GF-D8 (cell line): Measurements from ENCODE around the gene C6orf47.

Source experiments
- DNase-seq: peaks from one replicate; lab custom pipeline; 2025; lab: John Stamatoyannopoulos, UW

Gene C6orf47

DNA sequence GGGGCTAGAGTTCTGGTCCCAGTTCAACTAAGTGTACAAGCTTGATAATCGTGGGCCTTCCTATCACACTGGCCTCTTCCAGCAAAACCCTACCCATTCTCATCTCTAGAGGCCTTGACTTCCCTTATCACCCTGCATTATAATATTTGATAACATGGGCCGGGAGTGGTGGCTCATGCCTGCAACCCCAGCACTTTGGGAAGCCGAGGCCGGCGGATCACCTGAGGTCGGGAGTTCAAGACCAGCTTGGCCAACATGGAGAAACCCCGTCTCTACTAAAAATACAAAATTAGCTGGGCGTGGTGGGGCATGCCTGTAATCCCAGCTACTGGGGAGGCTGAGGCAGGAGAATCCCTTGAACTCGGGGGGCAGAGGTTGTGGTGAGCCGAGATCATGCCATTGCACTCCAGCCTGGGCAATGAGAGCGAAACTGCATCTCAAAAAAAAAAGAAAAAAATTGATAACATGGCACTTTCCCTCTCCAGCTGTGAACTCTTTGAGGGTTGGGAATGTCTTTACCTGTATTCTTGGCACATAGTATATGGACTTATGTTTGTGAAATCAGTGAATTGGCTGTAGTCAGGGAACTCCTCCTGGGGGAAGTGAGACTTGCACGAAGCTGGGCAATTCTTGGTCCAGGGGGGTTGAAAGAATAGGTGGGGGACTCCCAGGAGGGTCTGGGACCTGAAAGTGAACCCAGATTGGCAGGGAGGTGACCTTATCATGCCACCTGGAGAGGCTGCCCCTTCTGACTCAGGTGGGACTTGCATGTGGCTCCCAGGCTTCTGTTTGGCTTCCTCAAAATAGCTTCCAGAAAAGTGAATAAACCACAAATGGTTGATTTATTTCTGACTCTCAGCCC lies 915 bp upstream of the C6orf47 start:
- no peak for DNase-seq

DNA sequence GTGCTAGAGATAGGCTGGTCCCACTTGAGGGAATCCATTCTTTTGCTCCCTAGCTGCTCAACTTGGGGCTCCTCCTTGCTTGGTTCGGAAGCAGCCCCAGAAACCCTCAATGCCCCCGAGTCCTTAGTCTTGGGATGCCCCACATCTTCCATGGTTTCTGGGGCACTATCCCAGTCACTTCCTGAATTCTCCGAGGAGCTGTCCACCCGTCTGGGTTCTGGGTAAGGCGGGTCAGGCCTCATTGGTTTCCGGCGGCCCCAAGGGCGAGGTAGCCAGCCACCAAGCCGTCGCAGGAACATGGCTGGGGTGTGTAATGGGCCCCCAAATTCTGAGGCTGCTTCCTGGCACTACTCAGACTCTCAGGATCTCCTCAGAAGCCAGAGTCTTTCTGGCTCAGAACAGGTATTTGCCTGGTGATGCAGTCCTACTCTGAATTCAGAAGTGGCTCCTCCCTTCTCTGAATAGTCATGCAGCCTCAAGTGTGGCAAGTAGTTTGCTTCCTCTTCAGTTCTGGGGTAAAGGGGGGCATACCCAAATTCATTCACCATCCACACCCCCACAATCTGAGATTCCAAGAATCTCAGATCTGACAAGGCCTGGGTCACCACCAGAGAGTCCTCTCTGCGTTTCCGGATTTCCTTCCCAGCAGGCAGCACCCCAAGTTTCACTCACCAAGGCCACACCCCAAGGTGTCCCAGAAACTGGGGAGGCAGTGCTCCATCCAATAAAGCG lies 763 bp downstream of the C6orf47 start:
- DNase-seq, result peak; percentile 16

DNA sequence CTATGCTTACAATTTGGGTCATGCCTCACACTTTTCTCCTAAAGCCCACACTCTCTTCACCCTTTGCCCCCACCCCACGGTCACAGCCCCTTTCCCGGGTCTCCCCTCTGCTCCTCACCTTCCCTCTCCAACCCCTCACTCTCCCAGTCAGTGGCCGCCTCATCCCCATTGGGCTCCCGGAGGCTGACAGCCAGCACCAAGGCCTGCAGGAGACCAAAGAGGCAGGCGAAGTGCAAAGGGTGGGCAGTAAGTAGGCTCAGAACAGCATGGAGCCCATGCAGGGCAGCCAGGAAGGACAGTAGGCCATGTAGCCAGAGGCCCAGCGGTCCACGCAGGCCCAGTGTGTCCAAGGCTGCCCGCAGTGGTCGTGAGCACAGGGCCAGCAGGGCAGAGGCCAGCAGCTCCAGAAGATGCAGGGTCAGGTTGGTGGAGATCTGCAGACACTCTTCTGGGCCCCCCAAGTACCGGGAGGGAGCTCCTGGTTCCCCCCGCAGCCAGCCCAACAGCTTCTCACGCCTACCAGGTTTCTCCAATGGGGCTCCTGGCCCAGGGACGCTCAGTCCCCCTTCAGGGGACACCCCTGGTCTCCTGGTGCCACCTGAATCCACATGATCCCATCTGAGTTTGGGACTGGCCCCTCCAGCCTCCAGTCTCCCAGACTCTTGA lies 1.5 kb downstream of the C6orf47 start:
- DNase-seq, result no peak

DNA sequence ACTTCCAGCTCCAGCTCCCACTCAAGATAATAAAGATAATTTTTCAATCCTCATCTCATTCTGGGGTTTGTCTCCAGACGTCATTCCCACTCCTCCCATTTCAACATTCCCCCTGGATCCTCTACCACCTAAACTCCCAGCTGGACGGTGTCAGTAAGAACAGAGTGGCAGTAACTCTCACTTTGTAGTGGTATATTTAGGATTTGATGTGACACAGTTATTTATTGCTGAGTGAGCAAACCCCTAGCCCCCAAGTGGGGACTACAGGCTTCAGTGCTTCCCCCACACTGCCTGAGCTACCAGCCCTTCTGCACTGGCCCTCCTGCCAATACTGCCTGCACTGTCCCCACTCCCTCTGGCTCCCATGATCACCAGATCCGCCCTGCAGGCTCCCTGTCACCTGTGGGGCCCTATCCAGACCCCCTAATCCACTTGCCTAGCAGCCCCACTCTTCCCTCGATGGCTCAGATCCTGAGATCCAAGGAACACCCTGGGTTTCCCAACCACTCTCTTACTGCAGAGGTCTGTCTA lies 2.4 kb downstream of the C6orf47 start:
- DNase-seq, result no peak

DNA sequence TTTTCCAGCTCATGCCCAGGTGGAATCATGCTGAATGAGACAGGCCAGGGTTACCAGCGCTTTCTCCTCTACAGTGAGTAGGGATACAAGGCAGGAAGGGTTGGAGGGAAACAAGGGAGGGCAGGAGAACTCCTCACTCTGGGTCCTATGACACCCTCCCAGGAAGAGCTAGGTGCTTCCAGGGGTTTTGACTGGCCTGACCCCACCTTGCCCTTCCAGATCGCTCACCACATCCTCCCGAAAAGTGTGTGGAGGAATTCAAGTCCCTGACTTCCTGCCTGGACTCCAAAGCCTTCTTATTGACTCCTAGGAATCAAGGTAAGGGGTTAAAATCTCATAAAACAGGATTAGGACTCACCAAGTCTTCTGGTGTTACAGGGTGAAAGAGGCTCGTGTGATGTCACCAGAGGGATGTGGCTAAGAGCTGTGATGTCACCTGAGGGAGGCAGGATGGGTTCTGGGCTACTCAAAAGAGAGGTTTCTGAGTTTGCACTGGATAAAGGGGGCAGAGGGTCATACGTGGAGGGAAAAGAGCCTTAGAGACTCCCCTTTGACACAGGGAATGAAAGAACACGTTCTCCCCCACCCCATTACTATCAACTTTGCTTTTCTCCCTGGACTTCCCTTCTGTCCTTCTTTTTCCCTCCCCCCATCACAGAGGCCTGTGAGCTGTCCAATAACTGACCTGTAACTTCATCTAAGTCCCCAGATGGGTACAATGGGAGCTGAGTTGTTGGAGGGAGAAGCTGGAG lies 3.0 kb downstream of the C6orf47 start:
- no peak for DNase-seq

DNA sequence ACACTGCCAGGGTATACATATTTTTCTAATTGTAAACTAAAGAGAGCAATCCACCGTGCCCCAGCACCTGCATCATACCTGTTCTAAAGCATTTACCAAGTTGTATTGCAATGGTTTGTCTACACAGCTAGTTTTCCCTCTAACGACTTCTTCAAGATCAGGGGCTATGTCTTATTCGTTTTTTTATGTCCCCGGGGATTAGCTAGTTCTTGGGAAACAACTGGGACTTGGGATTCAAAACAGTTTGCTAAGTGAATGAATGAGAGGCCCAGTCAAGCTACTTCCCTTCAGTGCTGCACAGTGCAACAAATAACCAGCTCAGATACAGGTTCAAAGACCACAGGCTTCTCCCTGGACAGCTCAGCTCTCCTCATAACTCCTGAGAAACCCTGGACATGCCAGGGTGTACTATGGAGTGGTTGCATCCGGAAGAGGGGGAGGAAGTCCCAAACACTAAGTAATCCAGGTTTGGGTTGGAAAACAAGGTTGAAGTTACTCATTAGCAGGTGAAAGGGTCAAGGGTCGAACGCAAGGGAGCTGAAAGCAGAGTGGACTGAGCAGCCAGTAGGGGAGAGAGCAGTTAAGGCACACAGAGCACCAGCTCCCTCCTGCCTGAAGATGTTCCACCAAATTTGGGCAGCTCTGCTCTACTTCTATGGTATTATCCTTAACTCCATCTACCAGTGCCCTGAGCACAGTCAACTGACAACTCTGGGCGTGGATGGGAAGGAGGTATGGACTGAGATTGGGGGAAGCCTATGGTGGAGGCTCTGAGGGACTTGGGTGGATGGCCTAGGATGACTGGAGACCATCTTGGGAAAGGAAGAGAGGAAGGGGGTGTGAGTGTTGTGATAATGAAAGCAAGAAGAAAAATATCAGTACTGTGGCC lies 5.0 kb downstream of the C6orf47 start, which contains the start of gene APOM:
Gene APOM, plus strand, starts transcription at position 546 of the 889 bp plus-strand sequence. Its CDS starts 73 bp downstream, at position 619.
- no peak for DNase-seq

DNA sequence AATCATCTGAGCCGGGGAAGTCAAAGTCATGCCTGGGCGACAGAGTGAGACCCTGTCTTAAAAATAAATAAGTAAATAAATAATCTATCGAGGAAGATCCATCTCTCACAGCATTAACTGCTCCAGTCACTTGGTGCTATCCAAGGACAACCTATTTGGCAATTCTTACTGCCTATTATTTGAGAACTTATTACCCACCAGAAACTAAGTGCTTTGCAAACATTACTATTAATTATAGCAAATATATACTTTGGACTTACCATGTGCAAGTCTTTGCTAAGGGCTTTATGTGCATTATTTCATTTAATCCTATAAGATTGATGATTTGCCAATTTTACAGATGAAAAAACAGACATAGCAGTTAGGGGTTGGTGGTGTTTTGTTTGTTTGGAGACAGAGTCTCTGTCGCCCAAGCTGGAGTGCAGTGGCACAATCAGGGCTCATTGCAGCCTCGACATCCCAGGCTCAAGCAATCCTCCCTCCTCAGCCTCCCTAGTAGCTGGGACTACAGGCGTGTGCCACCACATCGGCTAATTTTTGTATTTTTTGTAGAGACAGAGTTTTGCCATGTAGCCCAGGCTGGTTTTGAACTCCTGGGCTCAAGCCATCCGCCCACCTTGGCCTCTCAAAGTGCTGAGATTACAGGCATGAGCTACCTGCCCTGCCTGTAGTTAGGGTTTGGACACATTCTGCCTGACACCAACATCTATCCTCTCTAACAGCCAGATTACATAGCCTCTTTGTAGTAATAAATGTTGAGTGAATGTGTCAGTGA lies 5.8 kb downstream of the C6orf47 start:
- no peak for DNase-seq

DNA sequence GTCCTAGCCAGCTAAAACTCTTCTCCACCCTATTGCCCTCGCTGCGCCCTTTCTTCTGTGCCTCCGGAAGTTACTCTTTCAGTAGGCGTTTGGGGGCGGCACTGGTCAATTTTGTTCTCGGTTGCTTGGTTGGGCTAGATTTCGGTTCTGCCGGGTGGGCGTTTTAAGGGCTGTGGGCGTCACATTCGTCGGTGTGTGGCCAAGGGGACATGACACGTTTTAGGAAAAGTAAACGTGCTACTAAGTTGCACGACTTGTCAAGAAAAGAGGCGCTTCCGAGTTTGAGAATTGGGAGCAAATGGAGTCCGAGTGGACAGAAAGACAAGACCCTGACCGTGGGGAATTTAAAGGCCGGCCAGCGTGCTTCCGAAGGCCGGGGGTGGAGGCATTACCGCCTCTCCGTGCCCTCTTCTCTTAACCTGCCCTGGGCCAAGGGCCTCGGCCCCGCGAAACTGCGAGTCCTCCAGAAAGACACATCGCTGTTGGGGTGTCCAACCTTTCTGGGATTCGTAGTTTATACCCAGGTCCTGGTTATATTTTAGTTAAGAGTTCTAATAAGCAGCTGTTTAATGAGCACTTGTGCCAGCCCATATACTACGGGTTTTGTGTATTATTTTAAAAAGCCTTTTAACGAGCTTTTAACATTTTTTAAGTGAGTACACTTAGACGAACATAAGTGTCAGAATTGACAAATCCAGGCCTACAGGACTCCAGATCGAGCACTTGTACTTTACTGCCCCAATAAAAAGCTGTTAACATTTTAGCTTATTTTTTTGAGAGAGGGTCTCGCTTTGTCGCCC lies 7.5 kb downstream of the C6orf47 start:
- DNase-seq, result no peak

DNA sequence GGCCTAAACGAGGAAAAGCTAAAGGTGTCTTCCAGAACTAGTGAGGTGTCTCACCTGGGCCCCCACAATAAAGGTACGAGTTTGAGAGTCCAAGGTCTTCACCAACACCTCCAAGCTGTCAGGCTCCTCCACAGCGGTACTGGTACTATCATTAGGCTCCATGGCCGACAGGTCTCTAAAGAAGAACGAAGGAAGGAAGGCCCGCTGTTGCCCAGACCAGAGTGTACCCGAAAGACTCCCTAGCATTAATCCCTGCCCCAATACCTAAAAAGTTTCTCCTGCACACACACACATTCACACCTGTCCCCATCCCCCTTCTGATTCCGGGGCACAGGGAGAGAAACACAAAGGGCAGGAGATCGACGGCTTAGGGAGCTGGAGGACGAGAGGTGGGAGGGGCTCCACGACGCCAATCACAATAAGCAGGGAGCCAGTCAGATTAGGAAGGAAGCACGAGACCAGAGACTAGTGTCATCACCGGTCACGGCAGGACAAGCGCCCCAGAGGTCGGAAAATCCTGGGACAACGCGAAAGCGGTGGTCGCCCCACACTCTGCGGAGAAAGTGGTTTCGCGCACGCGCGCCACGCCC lies 8.9 kb downstream of the C6orf47 start:
- peak; percentile 65 for DNase-seq

DNA sequence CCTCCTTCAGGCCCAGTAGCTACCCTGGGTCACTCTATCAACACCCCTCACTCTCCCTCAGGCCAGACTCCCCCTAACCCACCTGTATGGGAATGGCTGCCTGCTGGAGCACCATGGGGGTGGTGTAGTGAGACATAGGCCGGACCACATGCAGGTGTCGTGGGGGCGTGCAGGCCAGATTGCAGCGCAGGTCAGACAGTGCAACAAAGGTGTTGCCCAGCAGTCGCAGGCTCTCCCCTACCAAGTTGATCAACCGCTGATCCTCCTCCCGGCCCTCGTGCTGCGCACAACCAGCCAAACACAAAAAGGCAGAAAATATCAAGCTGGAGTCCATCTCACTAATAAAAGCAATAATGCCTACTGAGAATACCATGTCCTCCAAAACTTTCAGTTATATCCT lies 15.3 kb downstream of the C6orf47 start:
- no peak for DNase-seq

DNA sequence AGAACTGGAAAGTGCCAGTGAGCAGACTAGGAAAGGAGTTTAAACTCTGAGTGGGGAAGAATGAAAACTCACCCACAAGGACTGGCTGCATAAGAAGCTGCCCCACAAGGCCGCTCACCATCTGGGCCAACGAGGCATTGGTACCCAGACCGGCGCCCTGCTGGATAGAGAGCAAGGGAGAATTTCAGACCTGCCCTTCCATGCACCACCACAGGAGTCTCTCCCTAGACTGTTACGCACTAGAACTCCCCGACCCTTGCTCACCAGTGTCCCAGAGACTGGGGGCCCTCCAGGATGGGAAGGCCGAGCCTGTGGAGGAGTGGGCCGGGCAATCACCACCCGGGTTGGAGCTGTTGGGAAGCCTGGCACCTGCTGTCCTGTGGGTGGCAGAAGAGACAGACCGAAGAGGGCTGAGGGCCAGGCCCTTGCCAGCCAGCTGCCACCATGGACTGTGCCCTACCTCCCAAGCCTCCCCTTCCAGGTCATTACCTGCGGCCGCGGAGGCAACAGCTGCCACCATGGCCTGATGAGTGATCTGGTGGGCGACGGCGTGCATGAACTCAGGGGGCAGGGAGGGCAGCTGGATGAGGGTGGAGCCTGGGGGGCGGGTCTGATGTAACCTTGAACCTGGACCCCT lies 16.6 kb downstream of the C6orf47 start:
- DNase-seq, result no peak

DNA sequence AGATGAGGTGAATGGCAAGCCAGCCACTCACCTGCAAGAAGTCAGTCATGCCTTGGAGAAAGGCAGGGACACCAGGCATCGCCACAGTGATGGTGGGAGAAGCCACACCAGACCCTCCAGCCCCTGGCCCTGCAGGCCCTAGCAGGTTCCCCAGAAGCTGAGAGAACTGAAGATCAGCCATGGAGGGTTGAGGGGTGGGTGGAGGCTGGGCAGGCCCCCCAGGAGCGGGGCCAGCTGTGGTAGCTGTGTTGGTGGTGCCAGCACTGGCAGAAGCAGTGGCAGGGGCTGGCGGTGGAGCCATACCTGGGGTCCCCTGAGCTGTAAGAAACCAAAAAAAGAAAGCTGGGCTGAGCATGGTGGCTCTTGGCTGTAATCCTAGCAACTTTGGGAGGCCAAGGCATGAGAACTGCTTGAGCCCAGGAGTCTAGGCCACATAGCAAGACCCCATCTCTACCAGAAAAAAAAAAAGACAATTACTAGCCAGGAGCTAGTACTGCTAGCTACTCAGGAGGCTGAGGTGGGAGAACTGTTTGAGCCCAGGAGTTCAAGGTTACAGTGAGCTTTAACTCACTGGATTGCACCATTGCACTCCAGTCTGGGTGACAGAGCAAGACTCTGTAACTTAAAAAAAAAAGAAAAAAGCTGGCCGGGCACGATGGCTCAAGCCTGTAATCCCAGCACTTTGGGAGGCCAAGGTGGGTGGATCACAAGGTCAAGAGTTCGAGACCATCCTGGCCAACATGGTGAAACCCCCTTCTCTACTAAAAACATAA lies 17.6 kb downstream of the C6orf47 start:
- DNase-seq, result no peak

DNA sequence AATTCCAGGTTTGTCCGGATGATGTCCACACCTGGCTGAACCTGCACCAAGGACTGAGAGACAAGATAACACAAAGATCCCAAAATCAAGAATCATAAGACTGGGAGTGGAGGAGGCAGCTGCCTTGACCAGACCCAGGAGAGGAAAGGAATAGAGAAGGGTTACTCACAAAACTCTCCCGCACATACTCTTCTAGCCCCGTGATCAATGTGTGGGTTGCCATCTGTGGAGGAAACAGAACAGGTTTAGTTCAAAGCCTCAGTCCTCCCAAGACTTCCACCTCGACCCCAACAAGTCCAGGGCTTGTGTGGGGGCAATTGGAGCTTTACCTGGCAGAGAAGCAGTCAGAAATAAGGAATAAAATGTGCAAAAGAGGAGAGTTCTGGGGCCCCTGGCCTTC lies 19.2 kb downstream of the C6orf47 start:
- DNase-seq, result no peak

DNA sequence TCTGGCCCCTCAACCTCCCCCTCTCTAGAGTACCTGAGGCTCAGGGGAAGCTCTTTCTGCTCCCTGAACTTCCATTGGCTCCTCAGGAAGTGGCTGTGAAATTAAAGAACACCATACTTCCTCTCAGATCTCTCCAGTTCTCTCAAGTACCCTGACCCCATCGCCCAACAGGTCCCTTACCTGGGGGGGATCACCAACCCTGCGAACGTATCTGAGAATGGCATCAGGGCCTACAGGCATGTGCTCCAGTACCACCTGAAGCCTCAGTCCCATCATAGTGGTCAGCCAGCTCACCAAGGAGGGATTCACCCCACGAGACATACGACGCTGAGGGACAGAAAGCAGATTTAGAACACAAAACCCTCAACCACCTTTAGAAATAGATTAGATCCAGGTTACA lies 20.0 kb downstream of the C6orf47 start:
- DNase-seq, result no peak

DNA sequence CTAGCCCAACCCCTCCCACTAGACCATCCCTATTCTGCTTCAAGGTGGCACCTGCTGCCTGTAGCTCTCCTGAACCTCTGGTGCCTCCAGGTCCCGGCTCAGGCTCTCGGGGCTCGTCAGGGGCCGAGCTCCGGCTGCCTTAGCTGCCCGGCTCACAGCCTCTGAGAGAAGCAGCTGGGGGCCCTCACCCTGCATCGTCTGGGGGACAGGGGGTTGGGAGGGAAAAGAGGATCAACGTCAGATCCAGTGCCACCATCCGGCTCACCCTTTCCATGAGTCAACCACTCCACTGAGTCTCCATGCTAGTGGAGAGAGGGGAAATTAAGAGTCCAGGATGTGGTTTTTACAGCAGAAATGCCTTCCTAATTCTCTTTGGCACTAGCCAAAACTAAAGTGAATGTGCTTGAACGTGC lies 21.1 kb downstream of the C6orf47 start:
- no peak for DNase-seq

DNA sequence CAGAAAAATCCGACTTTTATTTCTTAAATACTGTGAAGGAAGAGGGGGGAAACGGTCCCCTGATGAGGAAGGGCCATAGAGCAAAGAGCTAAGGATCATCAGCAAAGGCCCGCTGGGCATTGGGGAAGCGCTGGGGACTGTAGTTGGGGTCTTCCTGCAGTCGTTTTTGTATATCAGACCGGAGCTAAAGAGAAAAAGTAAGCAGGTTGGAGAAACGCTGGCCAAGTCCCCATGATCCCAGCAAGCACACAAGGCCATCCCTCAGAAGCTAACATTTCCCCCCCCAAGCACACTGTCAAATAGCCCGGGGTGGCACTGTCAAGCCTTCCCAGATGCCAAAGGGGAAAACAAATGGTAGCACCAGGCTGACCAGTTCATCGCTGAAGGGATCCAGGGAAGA lies 21.5 kb downstream of the C6orf47 start:
- no peak for DNase-seq
